Suprapubic skin (tissue), 2 donors: ENCODE results near the gene SLC9B1.

Experiments
- EP300 ChIP-seq: sonication (generic); formaldehyde crosslinking; IDR thresholded peaks from one replicate; pipeline ENCODE4 v1.6.1; 2017; ENCODE audit warnings: antibody characterized with exemption
- POLR2A ChIP-seq, 2 donors: fragments of 450-650 bp; IDR thresholded peaks; one replicate each; pipeline ENCODE4 v1.6.1; 2017; ENCODE audit warnings: antibody characterized with exemption in 2 of 2, mild to moderate bottlenecking in 2 of 2, moderate library complexity in 2 of 2

DNA sequence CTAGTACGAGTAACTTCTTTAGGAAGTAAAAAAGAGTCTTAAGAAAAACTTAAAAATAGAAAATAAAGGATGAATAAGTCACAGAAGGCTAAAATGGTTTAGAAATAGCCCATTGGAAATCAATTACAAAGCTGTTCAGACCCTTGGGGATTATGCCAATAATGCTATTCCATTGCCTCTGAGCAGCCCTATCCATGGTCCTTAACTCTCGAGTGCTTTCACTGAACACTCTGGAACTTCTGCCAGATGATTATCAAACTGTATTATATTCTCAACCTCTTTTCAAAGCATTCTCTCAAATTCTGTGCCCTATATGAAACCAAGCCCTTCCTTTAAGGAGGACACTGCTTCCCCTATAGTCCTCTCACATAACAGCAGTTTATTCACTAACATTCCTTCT lies 17.0 kb downstream of the SLC9B1 start:
- no peak for TF ChIP-seq EP300
- no peak for TF ChIP-seq POLR2A (IDR thresholded peaks at IDR 0.05)
